GM18502 (cell line): ENCODE results near the gene CCDC57.
"Not testable (repeated sequence)": the region's sequence is repeated elsewhere in the genome, so short reads cannot be mapped to it uniquely, and the experiment has no call there.

Source experiments
- ATAC-seq: cut with Tn5 transposase; IDR thresholded peaks from one replicate; pipeline ENCODE4 v1.9.1; 2021; ENCODE audit warnings: mild to moderate bottlenecking; ENCODE audit not compliant: unreplicated experiment, poor library complexity

CCDC57 gene

GRCh38 chr17:82226146-82226808 is 13.6 kb upstream of the CCDC57 start:
- ATAC-seq = no peak

DNA sequence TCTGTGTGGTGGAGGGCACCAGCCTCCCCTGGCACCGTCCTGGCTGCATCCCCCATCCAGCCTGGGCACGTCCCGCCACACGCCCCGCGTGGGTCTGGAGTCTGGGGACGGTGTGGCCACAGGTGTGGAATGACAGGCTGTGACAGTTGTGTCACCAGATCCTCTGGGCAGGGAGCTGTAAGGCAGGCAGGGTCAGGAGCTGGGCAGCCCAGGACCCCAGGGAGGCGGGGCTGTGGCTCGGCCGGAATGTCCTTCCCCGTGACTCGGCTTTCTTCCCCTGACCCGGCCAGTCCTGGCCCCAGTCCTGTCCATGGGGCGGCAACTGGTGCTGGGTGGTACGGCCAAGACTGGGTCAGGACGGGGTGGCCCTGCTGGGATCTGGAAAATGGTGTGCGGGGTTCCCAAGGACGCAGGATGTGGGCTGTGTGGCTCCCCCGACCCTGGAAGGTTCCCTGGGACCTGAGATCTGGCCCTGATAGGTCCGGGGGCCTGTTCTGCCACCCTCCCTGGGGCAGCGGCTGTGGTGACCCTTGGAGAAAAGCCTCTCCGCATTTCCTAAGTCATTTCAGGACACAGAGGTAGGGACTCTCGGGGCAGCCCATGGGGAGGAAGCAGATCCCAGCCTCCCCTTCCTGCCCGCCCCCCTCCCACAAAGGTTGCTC is 12.9 kb upstream of the CCDC57 start:
- no peak for ATAC-seq

GRCh38 chr17:82224666-82225065 is 12.0 kb upstream of the CCDC57 start:
- ATAC-seq = no peak

- ATAC-seq = no peak
Observed at GRCh38 chr17:82223517-82223916, 10.9 kb upstream of the CCDC57 start.

DNA sequence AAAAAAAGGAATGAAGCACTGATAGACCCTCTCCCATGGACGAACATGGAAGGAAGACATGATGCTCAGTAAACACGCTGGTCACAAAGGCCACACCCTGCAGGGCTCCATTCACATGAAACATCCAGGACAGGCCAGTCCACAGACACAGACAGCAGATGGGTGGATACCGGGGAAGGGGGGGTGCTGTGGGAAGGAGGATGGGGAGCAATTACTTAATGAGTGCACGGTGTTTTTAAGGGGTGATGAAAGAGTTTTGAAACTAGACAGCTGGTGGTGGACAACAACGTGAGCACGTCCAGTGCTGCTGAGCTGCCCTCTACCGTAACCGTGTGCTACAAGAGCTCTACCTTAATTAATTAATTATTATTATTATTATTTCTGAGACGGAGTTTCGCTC is 10.2 kb upstream of the CCDC57 start:
- no peak for ATAC-seq

GRCh38 chr17:82221341-82221902 is 8.8 kb upstream of the CCDC57 start:
- ATAC-seq = no peak

- ATAC-seq = no peak
Observed at GRCh38 chr17:82219753-82220709, 7.4 kb upstream of the CCDC57 start.

DNA sequence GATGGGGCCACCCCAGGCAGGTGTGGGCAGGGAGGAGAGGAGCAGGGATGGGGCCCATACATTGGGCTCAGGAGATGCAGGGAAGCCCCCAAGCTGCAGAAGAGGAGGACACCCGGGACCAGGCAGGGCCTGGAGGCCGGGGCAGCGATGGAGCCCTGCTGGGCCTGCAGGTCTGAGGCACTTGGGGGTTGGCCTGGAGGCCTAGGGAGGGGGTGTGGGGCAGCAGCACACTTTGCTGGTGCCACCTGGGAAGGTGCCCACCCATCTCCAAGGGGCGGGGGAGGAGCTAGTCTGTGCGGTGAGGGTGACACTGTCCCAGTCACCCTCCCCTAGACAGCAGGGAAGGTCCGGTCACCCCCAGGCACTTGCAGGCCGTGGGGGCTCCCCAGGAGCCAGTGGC is 6.4 kb upstream of the CCDC57 start:
- ATAC-seq = no peak

- no peak for ATAC-seq
Observed at GRCh38 chr17:82218349-82219075, 5.9 kb upstream of the CCDC57 start.

DNA sequence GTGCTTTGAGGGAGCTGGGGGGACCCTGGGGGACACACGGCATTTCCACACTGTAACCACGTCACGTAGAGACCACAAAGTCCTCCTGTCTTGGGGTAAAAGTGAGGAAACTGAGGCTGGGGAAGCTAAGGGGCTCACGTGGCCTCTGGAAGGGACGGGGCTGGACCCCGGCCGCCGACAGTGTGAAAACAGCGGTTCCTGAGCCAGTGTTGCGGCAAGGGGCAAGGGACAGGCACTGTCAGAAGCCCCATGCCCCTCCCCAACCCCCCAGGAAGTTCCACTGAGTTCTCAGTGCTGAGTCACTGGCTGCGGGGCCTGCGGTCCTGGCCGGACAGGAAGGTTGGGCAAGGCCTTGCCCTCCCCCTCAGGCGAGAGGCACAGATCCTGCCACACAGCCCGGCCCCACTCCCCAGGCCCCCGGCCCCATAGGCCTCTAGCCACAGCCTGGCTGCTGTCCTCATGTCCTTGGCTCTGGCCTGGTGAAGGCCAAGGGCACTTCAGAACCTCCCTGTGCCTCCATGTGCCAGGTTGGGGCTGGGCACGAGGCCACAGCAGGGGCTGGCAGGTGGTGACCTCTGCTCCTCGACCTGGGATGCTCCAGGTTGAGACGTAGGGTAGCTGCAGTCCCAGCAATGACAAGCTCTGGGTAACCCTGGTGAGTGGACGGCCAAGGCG is 5.0 kb upstream of the CCDC57 start:
- ATAC-seq = no peak

DNA sequence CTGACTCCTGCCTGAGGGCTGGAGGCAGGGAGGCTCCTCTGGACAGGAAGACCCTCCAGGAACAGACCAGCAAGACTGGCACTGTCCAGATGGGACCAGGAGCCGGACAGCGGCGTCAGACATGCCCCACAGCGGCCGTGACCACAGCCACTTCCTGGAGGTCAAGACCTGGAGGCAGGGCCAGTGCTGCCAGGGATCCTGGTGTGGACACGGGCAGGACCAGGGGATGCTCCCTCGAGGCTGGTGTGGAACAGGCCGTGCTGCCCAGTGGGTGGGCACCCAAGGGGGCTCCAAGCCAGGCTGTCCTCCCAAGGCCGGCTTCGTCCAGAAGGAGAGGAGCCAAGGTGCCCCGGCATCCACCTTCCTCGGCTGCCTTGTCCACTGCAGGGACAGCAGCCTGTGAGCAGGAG is 4.5 kb upstream of the CCDC57 start:
- ATAC-seq = no peak

GRCh38 chr17:82216301-82217119 is 3.9 kb upstream of the CCDC57 start:
- ATAC-seq = peak; percentile 41

GRCh38 chr17:82215972-82216300 is 3.3 kb upstream of the CCDC57 start:
- no peak for ATAC-seq

DNA sequence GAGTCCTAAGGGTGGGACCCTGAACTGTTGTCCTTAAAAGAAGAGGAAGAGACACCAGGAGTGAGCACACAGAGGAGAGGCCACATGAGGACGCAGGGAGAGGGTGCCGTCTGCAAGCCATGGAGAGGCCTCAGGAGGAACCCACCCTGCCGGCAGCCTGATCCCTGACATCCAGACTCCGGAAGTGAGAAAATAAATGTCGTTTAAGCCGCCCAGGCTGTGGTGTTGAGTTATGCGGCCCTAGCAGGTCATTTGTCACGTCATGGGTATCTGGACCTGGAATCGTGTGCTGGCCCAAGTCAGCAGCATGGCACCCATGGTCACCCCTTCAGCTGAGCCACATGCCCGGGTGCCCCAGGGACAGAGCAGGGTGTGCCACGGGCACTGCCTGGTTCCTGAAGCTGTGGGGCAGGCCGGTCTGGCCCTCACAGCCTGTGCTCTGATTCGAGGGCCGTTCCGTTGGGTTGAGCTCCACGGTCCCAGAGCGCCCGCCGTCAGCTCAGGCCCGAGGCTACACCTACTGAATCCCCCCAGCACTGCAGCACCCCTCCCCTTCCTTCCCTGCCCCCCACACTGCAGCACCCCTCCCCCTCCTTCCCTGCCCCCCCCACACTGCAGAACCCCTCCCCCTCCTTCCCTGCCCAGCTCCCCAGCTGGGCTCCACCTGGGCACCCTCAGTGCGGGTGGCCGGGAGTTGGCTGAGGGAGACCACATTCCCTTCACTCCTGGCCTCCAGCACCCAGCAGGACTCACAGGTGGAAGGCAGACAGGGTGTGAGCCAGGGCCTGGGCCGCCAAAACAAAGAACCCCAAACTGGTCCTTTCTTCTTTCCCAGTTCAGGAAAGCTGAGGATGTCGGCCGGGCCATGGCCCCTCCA is 2.7 kb upstream of the CCDC57 start:
- ATAC-seq = no peak

DNA sequence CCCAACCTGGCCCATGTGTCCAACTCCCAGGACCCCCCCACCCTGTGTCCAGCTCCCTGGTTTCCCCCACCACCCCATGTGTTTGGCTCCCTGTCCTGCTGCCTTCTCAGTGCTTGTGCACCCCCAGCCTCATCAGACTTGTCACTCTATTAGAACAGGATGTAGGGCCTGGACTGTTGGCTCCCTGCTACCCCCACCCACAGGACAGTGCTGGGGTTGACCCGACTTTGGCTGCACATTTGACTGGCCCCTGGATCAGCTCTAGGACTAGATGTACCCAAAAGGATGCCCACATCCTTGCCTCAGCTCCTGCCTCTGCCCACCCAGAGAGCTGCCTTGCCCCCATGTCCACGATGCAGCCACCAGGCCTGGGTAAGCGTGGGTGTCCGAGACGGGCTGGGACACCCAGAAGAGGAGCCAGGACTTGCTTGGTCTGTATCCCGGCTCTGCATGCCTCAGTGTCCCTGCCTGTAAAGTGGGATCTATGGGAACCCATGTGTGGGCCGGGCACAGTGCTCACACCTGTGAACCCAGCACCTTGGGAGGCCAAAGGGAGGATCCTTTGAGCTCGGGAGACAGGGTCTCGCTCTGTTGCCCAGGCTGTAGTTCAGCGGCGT is 1.5 kb upstream of the CCDC57 start:
- no peak for ATAC-seq

- peak; percentile 20 for ATAC-seq
Observed at GRCh38 chr17:82213251-82214011, 789 bp upstream of the CCDC57 start.

DNA sequence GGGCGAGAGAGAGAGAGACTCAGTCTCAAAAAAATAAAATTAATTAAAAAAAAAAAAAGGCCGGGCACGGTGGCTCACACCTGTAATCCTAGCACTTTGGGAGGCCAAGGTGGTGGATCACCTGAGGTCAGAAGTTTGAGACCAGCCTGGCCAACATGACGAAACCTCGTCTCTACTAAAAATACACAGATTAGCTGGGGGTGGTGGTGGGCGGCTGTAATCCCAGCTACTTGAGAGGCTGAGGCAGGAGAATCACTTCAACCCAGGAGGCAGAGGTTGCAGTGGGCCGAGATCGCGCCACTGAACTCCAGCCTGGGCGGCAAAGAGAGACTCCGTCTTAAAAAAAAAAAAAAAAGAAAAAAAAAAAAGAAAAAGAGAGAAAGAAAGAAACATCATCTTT is 2.0 kb downstream of the CCDC57 start:
- not testable (repeated sequence) for ATAC-seq
